Measurements from ENCODE around the gene NUFIP2. TPM values are rescaled to one million over a fixed set of nuclear protein-coding genes. Genes with fewer than 3 reads are reported as not detected.

NUFIP2 gene
- total and polyA plus RNA-seq, 4 donors: 2.7 to 30.2 (median 14.5) TPM

DNA sequence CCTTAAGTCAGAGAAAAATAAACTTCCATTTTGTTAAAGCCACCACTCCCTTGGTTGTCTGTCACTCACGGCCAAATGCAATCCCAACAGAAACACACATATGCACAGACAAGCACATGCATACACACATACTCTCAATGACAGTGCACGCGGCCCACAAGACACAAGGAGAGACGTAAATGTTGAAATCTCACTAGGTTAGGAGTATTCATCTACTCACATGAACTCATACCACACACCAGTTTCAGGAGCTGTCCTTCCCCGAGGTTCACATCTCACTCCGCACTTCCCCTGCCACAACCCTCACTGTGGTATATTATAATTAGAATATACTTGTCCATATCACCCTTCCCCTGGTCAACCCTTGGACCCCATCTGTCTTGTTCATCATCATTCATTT, 77.8 kb downstream of the NUFIP2 start (continued):
- TF ChIP-seq, protein P1, sequence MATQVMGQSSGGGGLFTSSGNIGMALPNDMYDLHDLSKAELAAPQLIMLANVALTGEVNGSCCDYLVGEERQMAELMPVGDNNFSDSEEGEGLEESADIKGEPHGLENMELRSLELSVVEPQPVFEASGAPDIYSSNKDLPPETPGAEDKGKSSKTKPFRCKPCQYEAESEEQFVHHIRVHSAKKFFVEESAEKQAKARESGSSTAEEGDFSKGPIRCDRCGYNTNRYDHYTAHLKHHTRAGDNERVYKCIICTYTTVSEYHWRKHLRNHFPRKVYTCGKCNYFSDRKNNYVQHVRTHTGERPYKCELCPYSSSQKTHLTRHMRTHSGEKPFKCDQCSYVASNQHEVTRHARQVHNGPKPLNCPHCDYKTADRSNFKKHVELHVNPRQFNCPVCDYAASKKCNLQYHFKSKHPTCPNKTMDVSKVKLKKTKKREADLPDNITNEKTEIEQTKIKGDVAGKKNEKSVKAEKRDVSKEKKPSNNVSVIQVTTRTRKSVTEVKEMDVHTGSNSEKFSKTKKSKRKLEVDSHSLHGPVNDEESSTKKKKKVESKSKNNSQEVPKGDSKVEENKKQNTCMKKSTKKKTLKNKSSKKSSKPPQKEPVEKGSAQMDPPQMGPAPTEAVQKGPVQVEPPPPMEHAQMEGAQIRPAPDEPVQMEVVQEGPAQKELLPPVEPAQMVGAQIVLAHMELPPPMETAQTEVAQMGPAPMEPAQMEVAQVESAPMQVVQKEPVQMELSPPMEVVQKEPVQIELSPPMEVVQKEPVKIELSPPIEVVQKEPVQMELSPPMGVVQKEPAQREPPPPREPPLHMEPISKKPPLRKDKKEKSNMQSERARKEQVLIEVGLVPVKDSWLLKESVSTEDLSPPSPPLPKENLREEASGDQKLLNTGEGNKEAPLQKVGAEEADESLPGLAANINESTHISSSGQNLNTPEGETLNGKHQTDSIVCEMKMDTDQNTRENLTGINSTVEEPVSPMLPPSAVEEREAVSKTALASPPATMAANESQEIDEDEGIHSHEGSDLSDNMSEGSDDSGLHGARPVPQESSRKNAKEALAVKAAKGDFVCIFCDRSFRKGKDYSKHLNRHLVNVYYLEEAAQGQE (IDR thresholded peaks at IDR 0.05): no peak
- TF ChIP-seq, protein P2, sequence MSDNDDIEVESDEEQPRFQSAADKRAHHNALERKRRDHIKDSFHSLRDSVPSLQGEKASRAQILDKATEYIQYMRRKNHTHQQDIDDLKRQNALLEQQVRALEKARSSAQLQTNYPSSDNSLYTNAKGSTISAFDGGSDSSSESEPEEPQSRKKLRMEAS (IDR thresholded peaks at IDR 0.05): no peak
- no peak for TF ChIP-seq GABPA (IDR thresholded peaks at IDR 0.05 in 1 of 2, conservative IDR thresholded peaks at IDR 0.05 in 1 of 2)
- no peak for TF ChIP-seq HNF4A (conservative IDR thresholded peaks at IDR 0.05)
- TF ChIP-seq HNF4G (IDR thresholded peaks at IDR 0.05): no peak
- no peak for TF ChIP-seq SP1 (IDR thresholded peaks at IDR 0.05)
- no peak for TF ChIP-seq JUND (IDR thresholded peaks at IDR 0.05)

DNA sequence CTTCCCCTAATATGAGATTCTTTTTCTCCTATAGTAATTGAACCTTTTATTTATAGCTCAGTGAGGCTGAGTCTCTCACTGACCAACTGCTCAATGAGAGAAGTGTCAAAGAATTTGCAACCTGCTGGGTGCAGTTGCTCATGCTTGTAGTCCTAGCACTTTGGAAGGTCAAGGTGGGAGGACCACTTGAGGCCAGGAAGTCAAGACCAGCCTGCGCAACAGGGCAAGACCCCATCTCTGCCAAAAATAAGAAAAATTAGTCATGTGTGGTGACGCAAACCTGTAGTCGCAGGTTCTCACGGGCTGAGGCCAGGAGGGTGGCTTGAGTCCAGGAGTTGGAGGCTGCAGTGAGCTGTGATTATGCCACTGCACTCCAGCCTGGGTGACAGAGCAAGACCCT, 78.2 kb downstream of the NUFIP2 start:
- no peak overlapping the region for H3K27ac ChIP-seq (ENCODE audit: low read depth in 1 of 2, low read length in 2 of 2)
- 83% methylated on average over 4 of the region's 4 CpGs for whole genome bisulfite sequencing
- no peak for TF ChIP-seq YY1 (IDR thresholded peaks at IDR 0.05)
- TF ChIP-seq RAD21 (IDR thresholded peaks at IDR 0.05): no peak
- TF ChIP-seq GABPA (IDR thresholded peaks at IDR 0.05 in 1 of 2, conservative IDR thresholded peaks at IDR 0.05 in 1 of 2): no peak
- TF ChIP-seq, protein P3, sequence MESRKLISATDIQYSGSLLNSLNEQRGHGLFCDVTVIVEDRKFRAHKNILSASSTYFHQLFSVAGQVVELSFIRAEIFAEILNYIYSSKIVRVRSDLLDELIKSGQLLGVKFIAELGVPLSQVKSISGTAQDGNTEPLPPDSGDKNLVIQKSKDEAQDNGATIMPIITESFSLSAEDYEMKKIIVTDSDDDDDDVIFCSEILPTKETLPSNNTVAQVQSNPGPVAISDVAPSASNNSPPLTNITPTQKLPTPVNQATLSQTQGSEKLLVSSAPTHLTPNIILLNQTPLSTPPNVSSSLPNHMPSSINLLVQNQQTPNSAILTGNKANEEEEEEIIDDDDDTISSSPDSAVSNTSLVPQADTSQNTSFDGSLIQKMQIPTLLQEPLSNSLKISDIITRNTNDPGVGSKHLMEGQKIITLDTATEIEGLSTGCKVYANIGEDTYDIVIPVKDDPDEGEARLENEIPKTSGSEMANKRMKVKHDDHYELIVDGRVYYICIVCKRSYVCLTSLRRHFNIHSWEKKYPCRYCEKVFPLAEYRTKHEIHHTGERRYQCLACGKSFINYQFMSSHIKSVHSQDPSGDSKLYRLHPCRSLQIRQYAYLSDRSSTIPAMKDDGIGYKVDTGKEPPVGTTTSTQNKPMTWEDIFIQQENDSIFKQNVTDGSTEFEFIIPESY (IDR thresholded peaks at IDR 0.05): no peak
- no peak for TF ChIP-seq FOXA1 (IDR thresholded peaks at IDR 0.05)
- TF ChIP-seq, protein P4, sequence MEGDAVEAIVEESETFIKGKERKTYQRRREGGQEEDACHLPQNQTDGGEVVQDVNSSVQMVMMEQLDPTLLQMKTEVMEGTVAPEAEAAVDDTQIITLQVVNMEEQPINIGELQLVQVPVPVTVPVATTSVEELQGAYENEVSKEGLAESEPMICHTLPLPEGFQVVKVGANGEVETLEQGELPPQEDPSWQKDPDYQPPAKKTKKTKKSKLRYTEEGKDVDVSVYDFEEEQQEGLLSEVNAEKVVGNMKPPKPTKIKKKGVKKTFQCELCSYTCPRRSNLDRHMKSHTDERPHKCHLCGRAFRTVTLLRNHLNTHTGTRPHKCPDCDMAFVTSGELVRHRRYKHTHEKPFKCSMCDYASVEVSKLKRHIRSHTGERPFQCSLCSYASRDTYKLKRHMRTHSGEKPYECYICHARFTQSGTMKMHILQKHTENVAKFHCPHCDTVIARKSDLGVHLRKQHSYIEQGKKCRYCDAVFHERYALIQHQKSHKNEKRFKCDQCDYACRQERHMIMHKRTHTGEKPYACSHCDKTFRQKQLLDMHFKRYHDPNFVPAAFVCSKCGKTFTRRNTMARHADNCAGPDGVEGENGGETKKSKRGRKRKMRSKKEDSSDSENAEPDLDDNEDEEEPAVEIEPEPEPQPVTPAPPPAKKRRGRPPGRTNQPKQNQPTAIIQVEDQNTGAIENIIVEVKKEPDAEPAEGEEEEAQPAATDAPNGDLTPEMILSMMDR (IDR thresholded peaks at IDR 0.05; ENCODE audit: low read depth, low read length, missing input control): no peak
- no peak for TF ChIP-seq TAF1 (conservative IDR thresholded peaks at IDR 0.05)
- no peak for TF ChIP-seq JUND (IDR thresholded peaks at IDR 0.05)
- no peak for TF ChIP-seq NR2F2 (IDR thresholded peaks at IDR 0.05)
- peaks cover 0 to 8% (median 7%) of the 10 kb centered on the region in 4 donors for H3K4me1 ChIP-seq (ENCODE audit: control insufficient read depth in 4 of 4, insufficient read depth in 4 of 4, low read length in 3 of 4)
- DNase-seq (ENCODE audit: low spot score): no peak
- H3K9ac ChIP-seq (ENCODE audit: low read depth in 1 of 2, low read length in 2 of 2): no peak overlapping the region
- no peak overlapping the region for H3K4me3 ChIP-seq (ENCODE audit: low read depth in 1 of 3, low read length in 3 of 3)
- H3K9me3 ChIP-seq (ENCODE audit: control insufficient read depth in 4 of 4, low read length in 3 of 4): no peaks in the 10 kb centered on the region
- H3K27me3 ChIP-seq (ENCODE audit: control insufficient read depth in 4 of 4, insufficient read depth in 4 of 4, low read length in 3 of 4): no peaks in the 10 kb centered on the region
- no peaks in the 10 kb centered on the region for H3K36me3 ChIP-seq (ENCODE audit: control insufficient read depth in 4 of 4, insufficient read depth in 3 of 4, low read depth in 1 of 4, low read length in 3 of 4)

DNA sequence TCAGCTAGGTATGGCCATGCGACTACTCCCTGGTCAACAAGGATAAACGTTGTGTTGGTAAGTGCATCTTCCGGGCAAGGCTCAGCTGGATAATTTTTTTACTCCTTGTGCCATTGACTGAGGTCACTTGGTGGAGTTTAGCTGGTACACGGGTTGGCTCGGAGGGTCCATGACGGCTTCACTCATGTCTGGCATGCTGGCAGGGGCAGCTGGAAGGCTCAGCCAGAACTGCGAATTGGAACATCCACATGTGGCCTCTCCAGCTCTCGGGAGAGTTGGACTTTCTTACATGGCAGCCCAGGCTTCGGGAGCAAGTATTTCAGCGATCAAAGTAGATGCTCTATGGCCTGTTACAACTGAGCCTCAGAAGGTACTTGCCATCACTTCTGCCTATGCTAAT, 78.8 kb downstream of the NUFIP2 start:
- no peaks in the 10 kb centered on the region for H3K36me3 ChIP-seq (ENCODE audit: control insufficient read depth in 4 of 4, insufficient read depth in 3 of 4, low read depth in 1 of 4, low read length in 3 of 4)
- H3K9ac ChIP-seq (ENCODE audit: low read depth in 1 of 2, low read length in 2 of 2): no peak overlapping the region
- no peaks in the 10 kb centered on the region for H3K9me3 ChIP-seq (ENCODE audit: control insufficient read depth in 4 of 4, low read length in 3 of 4)
- 88% methylated on average over 10 of the region's 10 CpGs for WGBS
- no peak overlapping the region for H3K4me3 ChIP-seq (ENCODE audit: low read depth in 1 of 3, low read length in 3 of 3)
- TF ChIP-seq, protein P3 (IDR thresholded peaks at IDR 0.05): no peak
- TF ChIP-seq, protein P2 (IDR thresholded peaks at IDR 0.05): no peak
- TF ChIP-seq HNF4A (conservative IDR thresholded peaks at IDR 0.05) (no peak), EGR1 (IDR thresholded peaks at IDR 0.05; ENCODE audit: low read depth in 2 of 2) (no peak)
- no peak overlapping the region for H3K27ac ChIP-seq (ENCODE audit: low read depth in 1 of 2, low read length in 2 of 2)
- peaks cover 0 to 8% (median 7%) of the 10 kb centered on the region in 4 donors for H3K4me1 ChIP-seq (ENCODE audit: control insufficient read depth in 4 of 4, insufficient read depth in 4 of 4, low read length in 3 of 4)
- no peak for DNase-seq (ENCODE audit: low spot score)
- H3K27me3 ChIP-seq (ENCODE audit: control insufficient read depth in 4 of 4, insufficient read depth in 4 of 4, low read length in 3 of 4): no peaks in the 10 kb centered on the region
